ENCODE data around the gene IMPDH2.

IMPDH2 gene

GRCh38 chr3:48980295-48980694 lies 48.9 kb downstream of the IMPDH2 start:
- no peak for DNase-seq (ENCODE audit: low read depth)

- DNase-seq (ENCODE audit: low read depth): no peak
These were observed 49.7 kb downstream of the IMPDH2 start for GRCh38 chr3:48979451-48979850.

Data from stromal cell of bone marrow (primary cell).